ENCODE measurements around the gene PARVB.

Gene PARVB

DNA sequence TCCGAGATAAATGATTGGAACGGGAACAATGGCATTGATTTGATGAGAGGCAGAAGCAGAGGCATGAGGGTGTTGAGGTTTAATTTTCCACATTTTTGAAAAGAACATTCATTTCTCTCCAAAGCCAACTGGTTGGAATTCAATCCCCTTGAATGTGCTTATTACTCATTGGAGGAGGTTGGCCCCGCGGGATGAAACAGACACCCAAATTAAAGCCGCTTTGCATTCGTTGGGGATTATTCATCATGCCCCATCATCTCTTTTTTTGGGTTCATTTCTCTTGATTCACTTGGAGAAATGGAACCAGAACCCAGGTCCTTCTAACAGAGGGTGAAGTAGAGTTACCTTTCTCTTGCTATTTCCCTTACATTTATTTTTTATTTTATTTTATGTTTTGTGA, 109.1 kb downstream of the PARVB start:
- DNase-seq (ENCODE audit: low read depth, low spot score) = peak; percentile 73

DNA sequence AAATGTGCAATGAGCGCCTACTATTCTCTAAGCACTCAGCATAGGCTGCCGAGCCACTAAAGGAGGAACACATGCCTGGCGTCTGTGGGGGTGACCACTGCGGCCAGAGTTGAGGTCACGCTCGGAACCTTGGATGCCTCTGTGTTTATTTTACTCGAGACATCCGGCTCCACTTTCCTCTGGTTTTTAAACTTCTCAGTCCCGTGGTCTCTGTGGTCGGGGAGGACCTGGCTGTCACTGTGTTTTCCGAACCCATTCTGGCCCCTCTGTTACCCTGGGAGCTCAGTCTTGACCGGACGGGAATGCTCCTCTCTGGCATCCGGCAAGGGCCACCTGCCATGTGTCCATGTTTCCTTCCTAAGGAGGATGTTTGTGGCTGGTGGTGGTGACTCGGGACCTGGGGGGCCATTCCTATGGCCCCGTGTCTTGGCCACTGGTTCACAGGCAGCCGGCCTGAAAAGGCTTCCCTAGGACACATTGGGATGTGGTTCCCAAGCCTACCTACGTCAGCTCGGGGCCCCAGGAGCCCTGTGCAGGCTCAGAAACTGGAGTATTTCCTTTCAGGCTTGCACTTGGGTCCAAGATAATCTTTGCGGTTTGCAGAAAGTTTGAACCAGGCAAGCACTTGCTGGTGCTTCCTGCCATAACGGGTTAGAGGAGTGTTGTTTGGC, 109.9 kb downstream of the PARVB start:
- peak; percentile 94 for DNase-seq (ENCODE audit: low read depth, low spot score)

DNA sequence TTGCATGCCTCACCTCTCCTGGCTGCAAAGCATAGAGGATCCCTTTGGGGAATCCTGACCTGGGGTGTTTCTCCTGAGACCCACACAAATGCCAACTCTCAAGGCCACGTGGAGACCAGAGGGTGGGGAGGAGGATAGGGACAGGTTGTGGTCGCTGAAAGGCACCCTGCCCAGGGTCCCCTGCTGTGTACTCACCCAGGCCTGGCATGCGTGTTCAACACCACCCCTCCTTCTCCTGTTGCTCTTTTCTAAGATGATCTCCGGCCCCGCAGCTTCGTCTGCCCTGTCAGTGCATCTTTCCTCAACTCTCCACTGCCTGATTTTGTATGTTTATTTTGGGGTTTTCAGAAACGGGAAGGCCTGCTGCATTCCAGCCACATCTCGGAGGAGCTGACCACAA, 112.0 kb downstream of the PARVB start:
- DNase-seq (ENCODE audit: low read depth, low spot score) = no peak

DNA sequence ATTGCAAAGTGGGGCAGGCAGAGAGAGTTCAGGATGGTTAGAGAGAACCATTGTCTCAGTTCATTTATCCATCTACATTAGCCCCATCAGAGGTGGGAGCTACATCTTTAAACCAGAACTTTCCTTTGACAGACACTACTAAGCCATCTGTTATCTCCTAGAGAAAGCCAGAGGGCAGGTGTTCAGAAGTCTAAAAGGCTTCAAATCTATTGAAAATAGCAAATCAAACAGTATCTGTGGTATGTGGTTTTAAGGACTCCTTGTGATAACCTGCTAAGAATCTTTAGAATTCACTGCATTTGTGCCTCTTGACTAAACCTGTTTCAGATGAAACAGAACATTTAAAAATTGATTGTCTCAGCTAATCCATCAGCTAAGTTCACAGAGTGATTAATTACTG, 112.7 kb downstream of the PARVB start:
- no peak for DNase-seq (ENCODE audit: low read depth, low spot score)

DNA sequence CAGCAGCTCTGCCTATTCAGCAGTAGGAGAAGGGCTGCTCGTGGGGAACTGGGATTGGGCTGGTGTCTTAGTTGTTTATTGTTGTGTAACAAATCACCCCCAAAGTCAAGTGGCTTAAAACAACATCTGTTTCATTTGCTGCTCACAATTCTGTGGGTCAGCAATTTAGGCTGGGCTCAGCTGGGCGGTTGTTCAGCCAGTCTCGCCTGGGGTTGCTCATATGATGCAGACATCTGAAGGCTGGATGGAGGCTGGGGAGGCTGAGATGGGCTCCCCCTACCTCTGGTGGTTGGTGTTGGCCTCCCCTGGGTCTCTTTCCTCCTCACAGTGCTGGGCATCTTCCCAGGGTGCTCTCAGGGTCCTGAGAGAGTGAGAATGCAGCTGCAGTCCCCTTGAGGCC, 113.3 kb downstream of the PARVB start:
- DNase-seq (ENCODE audit: low read depth, low spot score) = no peak

DNA sequence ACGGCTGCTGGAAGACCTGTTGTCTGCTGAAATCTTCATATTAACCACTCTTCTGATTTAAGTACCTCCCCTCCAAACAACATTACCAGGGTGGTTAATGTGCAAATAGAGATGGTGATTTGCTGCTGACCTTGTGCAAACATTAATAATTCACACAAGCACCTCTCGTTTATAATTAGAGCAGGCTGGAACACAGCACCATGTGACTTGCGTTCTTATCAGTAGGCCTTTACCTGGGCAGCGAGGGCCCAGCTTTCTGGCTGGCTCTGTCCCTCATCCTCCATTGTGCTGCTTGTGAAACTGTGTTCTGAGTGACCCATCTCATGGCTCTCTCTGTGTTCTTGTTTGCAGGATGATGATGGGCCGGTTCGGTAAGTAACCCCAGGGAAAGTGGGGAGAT, 115.7 kb downstream of the PARVB start:
- no peak for DNase-seq (ENCODE audit: low read depth, low spot score)

DNA sequence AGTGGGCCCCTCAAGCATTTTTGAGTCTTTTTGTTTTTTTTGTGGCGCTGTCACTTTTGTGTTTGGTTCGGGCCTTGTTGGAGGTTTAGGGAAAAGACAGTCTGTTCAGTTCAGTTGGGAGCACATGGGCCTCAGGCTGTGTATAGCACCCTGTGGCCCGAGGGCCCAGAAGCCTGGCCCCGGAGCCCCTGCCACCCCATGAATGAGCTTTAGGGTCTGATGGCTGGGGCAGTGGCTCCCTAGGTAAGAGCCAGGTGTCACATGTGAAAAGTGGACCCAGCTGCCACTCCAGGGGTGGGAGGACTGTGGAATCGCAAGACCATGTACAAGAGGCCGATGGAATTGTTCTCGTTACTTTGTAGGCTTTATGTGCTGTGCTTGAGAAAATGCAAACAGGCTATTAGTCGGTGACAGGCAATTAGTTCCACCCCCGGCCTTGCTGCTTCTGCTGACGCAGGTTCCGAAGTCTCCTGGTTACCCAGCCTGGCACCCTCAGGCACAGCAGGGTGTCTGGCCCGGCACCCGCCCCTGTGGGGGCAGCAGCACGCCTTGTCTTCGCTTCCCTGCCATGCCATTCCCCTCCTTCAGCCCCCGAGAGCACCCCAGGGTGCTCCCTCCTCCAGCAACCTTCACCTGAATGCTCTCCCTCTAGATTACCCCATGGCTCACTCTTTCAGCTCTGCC, 118.5 kb downstream of the PARVB start:
- DNase-seq (ENCODE audit: low read depth, low spot score) = no peak

DNA sequence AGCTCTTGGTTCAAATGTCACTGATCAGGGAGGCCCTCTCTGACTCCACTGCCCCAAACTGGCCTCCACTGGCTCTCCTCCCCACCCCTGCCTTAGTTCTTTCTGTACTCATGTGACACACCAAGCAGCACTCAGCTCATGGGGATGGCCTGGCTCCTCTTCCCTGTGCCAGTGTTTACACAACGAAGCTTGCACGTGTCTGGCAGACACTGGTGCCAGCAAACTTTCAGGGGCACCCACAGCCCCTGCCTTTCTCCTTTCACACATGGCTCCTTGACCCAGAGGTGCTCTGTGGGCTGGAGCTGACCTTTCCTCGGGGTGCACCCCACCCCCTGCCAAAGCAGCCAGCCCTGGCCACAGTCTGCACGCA, 119.0 kb downstream of the PARVB start:
- no peak for DNase-seq (ENCODE audit: low read depth, low spot score)

DNA sequence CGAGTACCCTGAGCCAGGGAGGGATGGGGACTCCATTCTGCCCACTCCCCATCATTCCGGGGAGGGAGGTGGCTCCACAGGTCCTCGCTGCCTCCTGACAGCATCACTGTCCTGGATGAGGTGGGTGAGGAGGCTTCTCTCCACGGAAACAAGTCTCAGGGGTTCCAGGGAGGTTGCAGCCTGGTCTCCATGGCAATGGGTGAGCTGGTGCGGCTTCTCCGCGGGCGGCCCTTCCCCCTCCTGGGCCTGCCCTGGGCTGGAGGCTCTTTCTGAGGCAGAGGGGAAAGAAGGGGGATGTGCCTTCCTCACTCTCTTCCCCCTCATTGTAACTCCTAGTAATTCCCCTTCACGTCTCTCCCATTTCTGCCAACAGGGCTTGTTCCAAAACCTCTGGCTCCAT, 119.5 kb downstream of the PARVB start:
- DNase-seq (ENCODE audit: low read depth, low spot score) = no peak

DNA sequence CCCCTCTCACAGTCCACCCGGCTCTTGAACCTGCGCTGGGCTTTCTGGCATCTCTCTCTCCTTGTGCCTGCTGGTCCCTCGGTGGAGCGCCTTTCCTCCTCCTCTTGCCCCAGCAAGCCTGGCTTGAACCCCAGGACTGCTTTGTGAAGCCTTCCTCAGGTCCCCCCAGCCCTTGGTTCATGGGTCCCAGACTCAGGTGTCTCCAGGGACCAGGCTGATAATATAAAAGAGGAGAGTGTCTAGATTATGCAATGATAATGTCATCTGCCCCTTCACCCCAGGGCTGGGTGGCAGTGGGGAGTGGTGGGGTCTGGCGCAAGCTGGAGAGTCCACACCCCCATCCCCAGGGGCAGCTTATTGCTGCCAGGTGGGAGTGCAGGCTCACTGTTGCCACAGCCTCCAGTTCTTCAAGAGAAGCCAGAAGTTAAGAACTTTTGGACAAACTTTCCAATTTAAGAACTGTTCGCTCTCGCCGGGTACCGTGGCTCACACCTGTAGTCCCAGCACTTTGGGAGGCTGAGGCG, 120.0 kb downstream of the PARVB start:
- DNase-seq (ENCODE audit: low read depth, low spot score) = no peak

DNA sequence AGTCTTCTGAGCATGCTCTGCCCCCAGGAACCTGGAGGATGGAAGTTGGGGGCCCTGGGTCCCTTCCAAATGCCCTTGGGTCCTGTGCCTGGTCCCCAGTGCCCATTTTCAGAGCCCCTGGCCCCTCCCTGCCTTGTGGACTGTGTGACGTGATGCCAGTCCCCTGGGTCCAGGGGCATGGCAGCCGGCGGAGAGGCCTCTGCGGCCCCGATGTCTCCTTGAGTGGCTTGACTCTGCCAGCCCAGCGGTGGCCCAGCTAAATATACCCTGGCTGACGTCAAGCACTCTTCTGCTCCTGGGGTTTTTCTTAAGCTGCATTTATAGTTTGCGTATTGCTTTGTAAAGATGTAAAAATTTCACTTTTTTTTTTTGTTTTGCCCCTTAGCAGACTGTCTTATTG, 121.4 kb downstream of the PARVB start:
- no peak for DNase-seq (ENCODE audit: low read depth, low spot score)

DNA sequence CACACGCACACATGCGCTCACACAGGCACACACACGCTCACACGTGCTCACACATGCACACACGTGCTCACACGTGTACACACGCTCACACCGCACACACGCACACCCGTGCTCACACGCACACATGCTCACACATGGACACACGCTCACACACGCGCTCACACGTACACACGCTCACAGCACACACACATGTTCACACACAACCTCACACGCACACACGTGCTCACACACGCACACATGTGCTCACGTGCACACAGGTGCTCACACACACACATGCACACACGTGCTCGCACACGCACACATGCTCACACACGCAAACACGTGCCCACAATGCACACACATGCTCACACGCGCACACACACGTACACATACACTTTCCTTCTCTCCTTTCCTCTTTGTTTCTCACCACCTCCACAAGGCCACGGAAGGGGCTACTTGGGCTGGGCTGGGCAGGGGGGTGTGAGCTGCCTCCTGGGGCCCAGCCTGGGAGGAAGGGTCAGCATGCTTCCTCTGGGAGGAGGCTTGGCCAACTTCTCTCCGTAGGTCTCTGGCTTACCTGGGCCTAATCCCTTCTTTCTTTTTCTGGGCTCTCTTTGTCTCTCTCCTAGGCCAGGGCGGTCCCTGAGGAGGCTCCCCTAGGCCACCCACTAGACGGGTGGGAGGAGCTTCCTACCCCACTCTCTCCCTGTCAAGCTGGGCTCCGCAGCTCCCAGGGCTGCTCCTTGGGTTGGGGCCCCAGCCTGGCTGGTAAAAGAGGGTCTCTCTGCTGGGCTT, 122.2 kb downstream of the PARVB start:
- DNase-seq (ENCODE audit: low read depth, low spot score) = no peak

DNA sequence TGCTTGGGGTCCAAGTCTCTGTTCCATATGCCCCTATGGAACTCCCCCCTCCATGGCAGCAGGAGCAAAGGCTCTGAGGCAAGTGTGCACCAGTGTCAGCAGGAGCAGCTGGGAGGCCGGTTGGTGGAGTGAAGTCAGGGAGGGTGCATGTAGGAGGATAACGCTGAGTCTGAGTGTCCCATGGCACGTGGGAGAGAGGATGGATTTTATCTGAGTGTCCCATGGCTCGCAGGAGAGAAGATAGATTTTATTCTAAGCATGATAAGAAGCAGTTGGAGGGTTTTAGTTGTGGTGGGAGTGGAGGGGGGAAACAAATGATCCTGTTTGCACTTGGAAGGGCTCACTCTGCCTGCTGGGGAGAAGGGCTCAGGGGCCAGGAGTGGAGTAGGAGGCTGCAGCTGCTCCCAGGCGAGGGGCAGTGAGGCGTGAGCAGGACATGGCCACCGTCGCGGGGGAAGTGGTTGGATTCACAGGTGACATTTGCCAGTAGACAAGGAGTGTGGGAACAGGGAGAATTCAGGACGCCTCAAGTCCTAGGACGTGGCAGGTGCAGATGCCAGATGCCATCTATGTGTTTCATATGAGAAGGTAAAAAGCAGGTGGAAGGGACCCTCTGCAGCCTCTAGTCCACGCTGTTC, 123.0 kb downstream of the PARVB start:
- DNase-seq (ENCODE audit: low read depth, low spot score) = no peak

DNA sequence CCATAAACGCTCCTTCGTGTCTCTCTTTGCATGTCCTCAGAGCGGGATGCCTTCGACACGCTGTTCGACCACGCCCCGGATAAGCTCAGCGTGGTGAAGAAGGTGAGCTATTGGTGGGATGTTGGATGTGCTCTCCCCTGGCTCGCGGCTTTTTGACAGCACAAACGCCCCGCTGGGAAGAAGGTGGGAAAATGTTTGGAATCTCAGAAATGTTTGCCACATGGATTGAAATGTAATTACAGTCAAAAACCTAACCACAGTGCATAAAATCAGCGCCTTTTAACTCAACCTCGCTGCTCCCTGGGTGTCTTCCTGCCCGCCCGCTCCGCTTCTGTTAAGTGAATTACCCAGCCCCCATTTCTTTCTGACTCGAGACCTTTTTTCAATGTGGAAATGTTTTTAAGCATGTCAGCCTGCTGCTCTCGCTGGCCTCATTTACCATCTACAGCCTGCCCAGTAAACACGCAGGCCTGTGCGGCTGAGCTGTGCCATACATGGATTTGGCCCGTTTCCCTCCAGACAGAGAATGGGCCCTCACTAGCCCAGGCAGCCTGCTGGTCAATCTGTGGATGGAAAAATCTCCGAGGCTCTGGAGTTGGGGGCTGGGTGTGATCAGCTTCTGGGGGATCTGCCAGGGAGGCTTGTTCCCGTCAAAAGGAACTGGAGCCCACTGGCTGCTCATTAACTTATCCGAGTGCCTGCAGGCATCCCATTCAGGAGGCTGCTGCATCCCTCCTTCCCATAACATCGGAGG, 123.9 kb downstream of the PARVB start:
- DNase-seq (ENCODE audit: low read depth, low spot score) = peak; percentile 93

DNA sequence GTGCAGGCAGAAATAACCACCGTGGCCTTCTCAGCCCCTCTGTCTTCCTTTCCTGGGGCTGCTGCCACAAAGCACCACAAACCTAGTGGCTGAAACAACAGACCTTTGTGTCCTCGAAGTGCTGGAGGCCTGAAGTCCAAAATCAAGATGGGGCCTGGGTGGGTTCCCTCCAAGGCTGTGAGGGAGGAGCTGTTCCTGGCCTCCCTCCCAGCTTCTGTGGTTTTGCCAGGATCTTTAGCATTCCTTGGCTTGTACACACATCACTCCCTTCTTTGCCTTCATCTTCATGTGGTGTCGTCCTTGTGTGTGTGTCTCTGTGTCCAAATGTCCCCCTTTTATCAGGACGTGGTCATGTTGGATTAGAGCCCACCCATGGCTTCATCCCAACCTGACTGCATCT, 127.6 kb downstream of the PARVB start:
- peak; percentile 92 for DNase-seq (ENCODE audit: low read depth, low spot score)

DNA sequence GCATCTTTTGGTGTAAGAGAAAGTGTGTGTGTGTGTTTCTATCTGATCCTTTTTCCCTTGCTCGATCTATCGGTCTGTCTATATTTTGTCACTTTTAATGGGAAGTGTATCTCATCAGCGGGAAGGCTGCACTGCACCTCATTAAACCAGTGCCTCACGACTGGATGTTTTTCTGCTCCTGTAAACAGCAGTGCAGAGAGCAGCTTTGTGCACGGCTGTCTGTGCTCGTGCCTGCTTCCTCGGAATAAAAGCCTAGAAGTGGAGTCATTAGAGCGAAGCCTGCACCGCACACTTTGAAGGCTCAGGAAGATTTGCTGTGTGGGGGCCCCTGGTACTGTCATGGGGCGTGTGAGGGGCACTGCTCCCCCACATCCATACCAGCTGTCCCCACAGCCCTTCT, 129.6 kb downstream of the PARVB start:
- no peak for DNase-seq (ENCODE audit: low read depth, low spot score)

DNA sequence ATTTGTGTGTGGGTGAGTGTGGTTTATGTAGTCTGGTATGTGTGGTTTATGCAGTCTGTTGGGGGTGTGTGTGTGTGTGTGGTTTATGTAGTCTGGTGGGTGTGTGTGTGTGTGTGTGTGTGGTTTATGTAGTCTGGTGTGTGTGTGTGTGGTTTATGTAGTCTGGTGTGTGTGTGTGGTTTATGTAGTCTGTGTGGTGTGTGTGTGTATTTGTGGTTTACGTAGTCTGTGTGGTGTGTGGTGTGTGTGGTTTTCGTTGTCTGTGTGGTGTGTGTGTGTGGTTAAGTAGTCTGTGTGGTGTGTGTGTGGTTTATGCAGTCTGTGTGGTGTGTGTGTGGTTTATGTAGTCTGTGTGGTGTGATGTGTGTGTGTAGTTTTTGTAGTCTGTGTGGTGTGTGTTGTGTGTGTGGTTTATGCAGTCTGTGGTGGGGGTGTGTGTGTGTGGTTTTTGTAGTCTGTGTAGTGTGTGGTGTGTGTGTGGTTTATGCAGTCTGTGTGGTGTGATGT, 130.4 kb downstream of the PARVB start:
- DNase-seq (ENCODE audit: low read depth, low spot score) = peak; percentile 73

DNA sequence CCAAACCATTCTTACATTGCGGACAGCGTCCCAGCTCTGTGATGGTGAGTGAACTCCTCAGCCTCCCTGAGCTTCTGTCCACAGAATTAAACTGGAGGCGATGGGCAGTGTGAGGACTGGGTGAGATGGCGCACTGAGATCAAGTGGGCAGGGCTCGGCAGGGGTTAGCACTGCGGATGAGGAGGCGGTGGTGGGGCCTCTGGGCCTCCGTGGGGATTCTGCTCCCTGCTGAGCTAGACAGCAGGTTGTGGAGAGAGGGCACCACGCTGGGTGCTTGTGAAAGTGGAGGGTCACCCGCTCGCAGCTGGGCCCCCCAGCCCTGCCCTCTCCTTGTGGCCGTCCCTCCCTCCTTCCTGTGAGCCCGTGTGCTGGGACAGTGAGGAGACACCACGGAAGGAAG, 131.0 kb downstream of the PARVB start:
- DNase-seq (ENCODE audit: low read depth, low spot score) = no peak

DNA sequence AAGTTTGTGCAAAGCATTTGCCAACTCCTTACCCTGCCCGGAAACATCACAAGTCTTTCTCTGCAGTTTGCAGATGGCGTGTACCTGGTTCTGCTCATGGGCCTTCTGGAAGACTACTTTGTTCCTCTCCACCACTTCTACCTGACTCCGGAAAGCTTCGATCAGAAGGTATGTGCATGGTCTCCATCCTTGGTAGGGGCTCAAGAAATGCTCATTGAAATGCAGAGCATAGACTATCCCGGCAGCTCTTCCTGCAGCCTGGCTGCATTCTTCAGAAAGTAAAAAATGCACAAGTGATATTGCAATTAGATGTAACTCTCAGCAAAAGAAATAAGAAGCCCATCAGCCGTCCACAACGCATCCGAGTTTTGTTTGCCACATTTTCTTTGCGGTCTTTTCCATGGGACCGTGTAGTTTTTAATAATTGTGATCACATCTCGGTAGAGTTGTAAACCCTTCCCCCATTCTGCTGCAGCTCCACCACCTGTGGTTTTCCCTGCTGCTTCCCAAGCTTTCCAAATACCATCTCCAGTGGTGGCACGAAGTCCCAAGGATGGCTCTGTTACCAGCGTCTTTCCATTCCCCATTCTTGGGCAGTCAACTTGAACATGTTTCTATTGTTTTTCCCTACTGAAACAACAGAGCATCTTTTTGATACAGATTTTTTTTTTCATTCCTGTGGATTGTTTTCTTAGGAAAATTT, 134.0 kb downstream of the PARVB start:
- DNase-seq (ENCODE audit: low read depth, low spot score) = no peak

DNA sequence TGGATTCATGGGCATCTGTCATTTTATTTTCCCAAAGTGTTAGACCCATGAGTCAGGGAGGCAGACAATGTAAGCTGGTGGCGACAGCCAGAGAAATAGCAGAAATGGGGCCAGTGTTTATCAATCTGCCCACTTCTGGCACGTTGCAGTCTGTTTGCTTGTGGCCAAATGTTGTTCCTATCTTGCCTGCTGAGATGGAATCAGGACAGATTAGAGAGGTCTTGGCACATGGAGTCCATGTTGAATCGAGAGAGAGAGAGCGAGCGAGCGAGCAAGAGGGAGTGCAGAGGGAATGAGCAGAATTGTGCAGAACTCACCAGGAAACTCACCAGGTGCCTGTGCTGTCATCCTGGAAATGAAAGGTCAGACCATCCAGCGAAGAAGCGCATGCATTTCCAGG, 134.7 kb downstream of the PARVB start:
- peak; percentile 59 for DNase-seq (ENCODE audit: low read depth, low spot score)

DNA sequence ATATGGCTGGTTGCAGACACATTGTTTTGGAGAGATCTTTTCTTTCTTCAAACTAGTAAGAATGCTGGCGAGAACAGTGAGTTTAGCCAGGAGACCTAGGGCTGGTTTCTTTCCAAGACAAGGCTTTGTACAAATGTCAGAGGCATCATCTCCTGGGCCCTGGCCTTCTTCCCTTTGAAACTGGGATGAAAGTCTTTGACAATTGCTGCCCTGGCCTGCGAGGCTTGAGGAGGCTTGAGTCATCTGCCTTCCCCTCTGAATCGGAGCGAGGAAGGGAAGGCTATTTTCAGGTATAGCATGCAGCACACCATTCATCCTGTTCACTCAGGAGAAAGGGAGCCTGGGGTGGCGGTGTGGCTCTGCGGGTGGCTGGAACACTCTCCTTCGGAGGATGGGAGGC, 135.1 kb downstream of the PARVB start:
- DNase-seq (ENCODE audit: low read depth, low spot score) = peak; percentile 53
